Neural progenitor cell (in vitro differentiated cells): ENCODE measurements around the gene PBX2.

Source experiments
- EZH2phosphoT487 ChIP-seq: fragments of 200-600 bp; sonication (generic); IDR thresholded peaks from 2 replicates; pipeline ENCODE4 v1.6.1; 2017; ENCODE audit warnings: antibody characterized with exemption
- TF ChIP-seq, protein P1 (sequence below): fragments of 200-600 bp; sonication (generic); IDR thresholded peaks from 2 replicates; pipeline ENCODE4 v1.5.1; 2017; ENCODE audit warnings: antibody characterized with exemption, mild to moderate bottlenecking

DNA sequence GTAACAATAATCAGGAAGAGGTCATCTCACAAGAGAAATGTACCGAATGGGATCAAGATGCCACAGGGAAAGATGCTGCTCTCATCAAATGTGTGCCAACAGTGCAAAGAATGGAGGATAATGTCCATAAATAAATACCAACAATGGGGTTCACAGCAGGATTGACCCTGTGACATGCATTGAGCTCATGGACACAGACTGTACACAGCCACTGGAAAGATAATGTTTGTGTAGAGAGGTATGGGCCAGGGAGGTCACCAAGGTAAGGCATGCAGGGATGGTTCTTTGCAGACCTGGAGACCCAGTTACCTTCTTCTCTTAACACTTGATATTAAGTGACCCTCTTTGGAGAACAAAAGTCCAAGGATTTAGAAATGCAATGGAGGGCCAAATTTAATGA lies 15.6 kb downstream of the PBX2 start:
- TF ChIP-seq, protein P1, sequence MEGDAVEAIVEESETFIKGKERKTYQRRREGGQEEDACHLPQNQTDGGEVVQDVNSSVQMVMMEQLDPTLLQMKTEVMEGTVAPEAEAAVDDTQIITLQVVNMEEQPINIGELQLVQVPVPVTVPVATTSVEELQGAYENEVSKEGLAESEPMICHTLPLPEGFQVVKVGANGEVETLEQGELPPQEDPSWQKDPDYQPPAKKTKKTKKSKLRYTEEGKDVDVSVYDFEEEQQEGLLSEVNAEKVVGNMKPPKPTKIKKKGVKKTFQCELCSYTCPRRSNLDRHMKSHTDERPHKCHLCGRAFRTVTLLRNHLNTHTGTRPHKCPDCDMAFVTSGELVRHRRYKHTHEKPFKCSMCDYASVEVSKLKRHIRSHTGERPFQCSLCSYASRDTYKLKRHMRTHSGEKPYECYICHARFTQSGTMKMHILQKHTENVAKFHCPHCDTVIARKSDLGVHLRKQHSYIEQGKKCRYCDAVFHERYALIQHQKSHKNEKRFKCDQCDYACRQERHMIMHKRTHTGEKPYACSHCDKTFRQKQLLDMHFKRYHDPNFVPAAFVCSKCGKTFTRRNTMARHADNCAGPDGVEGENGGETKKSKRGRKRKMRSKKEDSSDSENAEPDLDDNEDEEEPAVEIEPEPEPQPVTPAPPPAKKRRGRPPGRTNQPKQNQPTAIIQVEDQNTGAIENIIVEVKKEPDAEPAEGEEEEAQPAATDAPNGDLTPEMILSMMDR = no peak
- no peak for TF ChIP-seq EZH2phosphoT487
